T-helper 9 cell (primary cell): ENCODE measurements around the gene DUS1L.

Experiments
- DNase-seq: peaks from one replicate; pipeline ENCODE4 v3.0.0-alpha.2; 2020

DUS1L gene

DNA sequence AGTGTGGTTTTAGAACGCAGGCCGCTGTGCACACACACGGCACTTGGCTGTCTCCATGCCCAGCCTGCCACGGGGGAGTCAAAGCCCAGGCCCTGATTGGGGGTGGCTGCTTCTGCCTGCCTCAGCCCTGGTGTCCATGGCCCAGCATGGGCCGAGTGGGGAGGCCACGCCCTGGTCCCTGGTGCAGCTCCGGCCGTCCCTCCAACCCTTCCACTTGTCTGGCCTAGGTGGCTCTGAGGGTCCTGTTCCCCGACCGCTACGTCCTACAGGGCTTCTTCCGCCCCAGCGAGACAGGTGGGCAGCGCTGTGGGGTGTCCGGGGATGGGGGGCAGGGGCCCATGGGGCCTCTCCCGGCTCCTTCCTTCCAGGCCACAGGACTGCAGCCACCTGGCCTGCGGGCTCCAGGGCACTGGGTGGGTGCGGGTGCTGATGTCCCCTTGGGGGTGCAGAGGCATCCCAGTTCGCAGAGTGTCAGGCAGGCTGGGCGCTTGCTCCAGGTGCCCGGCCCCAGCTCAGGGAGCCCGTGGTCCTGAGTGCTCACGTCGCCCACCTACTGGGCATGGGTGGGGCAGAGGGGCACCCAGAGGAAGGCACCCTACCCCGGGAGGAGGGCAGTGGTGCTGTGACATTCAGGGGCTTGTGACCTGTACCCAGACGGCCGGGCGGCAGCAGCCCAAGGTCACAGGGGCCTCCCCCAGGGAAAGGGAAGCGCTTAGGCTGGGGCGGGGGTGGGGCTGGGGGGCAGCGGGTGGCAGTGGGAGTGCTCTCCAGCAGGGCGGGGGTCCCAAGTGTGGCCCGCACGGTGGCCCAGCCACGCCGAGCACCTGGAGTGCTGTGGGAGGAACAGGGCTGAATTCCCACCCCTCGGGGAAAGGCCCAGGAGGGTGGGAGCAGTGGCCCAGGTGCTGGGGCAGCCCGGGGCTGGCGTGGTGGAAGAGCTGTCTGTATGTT, 54.8 kb downstream of the DUS1L start:
- no peak for DNase-seq

DNA sequence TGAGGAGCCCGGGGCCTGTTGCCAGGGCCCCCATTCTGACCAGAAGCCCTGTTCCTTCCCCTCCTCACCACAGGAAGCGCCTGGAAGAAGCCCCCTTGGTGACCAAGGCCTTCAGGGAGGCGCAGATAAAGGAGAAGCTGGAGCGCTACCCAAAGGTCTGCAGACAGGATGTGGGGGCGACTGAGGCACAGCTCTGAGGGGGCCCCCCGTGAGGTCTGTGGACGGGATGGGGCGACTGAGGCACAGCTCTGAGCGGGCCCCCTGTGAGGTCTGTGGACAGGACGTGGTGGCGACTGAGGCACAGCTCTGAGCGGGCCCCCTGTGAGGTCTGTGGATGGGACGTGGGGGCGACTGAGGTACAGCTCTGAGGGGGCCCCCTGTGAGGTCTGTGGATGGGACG, 56.2 kb downstream of the DUS1L start:
- DNase-seq, result no peak

DNA sequence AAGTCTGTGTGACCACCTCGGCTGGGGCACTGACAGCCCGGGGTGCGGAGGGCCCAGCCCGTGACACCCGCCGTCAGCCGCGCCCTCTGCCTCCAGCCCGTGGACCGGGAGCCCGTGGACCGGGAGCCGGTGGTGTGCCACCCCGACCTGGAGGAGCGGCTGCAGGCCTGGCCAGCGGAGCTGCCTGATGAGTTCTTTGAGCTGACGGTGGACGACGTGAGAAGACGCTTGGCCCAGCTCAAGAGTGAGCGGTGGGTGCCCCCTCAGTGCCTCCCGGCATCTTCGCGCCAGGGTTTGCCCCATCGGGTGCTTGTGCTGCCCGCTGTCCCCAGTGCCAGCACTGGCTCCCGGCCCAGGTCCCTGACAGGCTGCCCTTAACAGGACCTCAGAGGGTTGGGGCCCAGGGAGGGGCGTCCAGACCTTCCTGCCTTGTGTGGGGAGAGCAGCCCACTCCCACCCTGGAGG, 56.6 kb downstream of the DUS1L start:
- no peak for DNase-seq

DNA sequence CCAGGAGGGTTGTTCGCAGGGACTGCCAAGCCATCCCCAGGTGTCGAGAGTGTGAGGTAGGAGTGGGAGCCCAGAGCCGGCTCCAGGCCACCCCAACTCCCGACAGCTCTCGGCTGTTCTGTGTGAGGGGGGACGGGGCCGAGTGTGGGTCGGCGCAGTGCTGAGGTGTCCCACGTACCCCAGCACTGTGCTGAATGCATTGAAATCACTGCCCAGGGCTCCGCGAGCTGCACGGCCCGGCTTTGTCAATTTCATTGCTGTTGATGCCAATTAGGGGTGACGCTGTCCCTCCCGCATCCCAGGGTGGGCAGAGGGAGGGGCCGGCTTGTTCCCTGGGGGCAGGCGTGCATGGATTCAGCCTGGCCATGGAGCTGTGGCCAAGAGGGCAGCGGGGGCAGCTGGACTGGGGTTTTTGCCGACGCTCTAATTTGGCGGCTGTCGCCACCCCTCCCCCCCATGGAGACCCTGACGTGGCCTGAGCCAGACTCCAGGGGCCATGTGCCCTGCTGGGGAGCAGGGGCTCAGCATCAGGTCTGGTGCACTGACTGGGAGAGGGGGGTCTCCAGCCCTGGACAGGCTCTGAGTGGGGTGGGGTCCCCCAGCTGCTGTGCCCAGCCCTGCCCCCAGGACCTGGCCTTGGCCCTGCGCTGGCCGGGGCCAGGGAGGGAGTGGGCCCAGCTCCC, 57.2 kb downstream of the DUS1L start:
- no peak for DNase-seq
